Liver (tissue), 9 donors: ENCODE data around the gene MEAK7. TPM values are rescaled to one million over a fixed set of nuclear protein-coding genes. Genes with fewer than 3 reads are reported as not detected.

Experiments
- DNase-seq: peaks from one replicate; pipeline ENCODE4 v3.0.0-alpha.2; 2017; ENCODE audit warnings: low spot score
- H3K27ac ChIP-seq, 2 donors: one replicate each; pipeline ENCODE4 v1.7.0; 2013; ENCODE audit warnings: inconsistent platforms in 2 of 2, low read length in 2 of 2, control low read depth in 1 of 2, low read depth in 1 of 2, mild to moderate bottlenecking in 1 of 2
- H3K27me3 ChIP-seq, 4 donors: one replicate each; pipeline versions ENCODE4 v1.6.1 to v1.7.0; 2013; ENCODE audit warnings: low read length in 3 of 4, inconsistent platforms in 1 of 4, mild to moderate bottlenecking in 1 of 4, moderate library complexity in 1 of 4; ENCODE audit not compliant: control insufficient read depth in 4 of 4, insufficient read depth in 4 of 4
- H3K36me3 ChIP-seq, 4 donors: one replicate each; pipeline versions ENCODE4 v1.6.1 to v1.7.0; 2013; ENCODE audit warnings: low read length in 3 of 4, mild to moderate bottlenecking in 3 of 4, low read depth in 1 of 4, moderate library complexity in 1 of 4; ENCODE audit not compliant: control insufficient read depth in 4 of 4, insufficient read depth in 3 of 4
- H3K4me1 ChIP-seq, 4 donors: one replicate each; pipeline versions ENCODE4 v1.6.1 to v1.7.0; 2013; ENCODE audit warnings: low read length in 3 of 4, mild to moderate bottlenecking in 3 of 4, moderate library complexity in 1 of 4; ENCODE audit not compliant: control insufficient read depth in 4 of 4, insufficient read depth in 4 of 4
- H3K4me3 ChIP-seq, 3 donors: one replicate each; pipeline versions ENCODE4 v1.6.1 to v1.7.0; 2013; ENCODE audit warnings: low read length in 3 of 3, control low read depth in 1 of 3, low read depth in 1 of 3, mild to moderate bottlenecking in 1 of 3
- H3K9ac ChIP-seq, 2 donors: one replicate each; pipeline ENCODE4 v1.7.0; 2013; ENCODE audit warnings: low read length in 2 of 2, mild to moderate bottlenecking in 2 of 2, moderate library complexity in 2 of 2, control low read depth in 1 of 2, low read depth in 1 of 2
- H3K9me3 ChIP-seq, 4 donors: one replicate each; pipeline versions ENCODE4 v1.6.1 to v1.7.0; 2013; ENCODE audit warnings: low read length in 3 of 4; ENCODE audit not compliant: control insufficient read depth in 4 of 4
- FOXA1 ChIP-seq: IDR thresholded peaks from 2 replicates; pipeline ENCODE4 v1.6.1; 2016; ENCODE audit warnings: antibody characterized with exemption
- FOXA2 ChIP-seq: IDR thresholded peaks from 2 replicates; pipeline ENCODE4 v1.6.1; 2016; ENCODE audit warnings: antibody characterized with exemption
- GABPA ChIP-seq, 2 donors: IDR thresholded peaks in 1 of 2; conservative IDR thresholded peaks in 1 of 2; 2 replicates each; pipeline ENCODE4 v1.6.1; 2016; ENCODE audit warnings: antibody characterized with exemption in 2 of 2, mild to moderate bottlenecking in 1 of 2, moderate library complexity in 1 of 2
- HNF4A ChIP-seq, 2 donors: conservative IDR thresholded peaks; 2 replicates each; pipeline ENCODE4 v1.6.1; 2016; ENCODE audit warnings: antibody characterized with exemption in 2 of 2, mild to moderate bottlenecking in 2 of 2
- JUND ChIP-seq, 2 donors: IDR thresholded peaks; 2 replicates each; pipeline ENCODE4 v1.6.1; 2016; ENCODE audit warnings: antibody characterized with exemption in 2 of 2
- RAD21 ChIP-seq, 2 donors: IDR thresholded peaks; 2 replicates each; pipeline ENCODE4 v1.6.1; 2016; ENCODE audit warnings: antibody characterized with exemption in 2 of 2, mild to moderate bottlenecking in 2 of 2
- RXRA ChIP-seq, 2 donors: IDR thresholded peaks; 2 replicates each; pipeline ENCODE4 v1.6.1; 2017 to 2018; ENCODE audit warnings: antibody characterized with exemption in 2 of 2, mild to moderate bottlenecking in 1 of 2
- SP1 ChIP-seq: IDR thresholded peaks from 2 replicates; pipeline ENCODE4 v1.6.1; 2018; ENCODE audit warnings: antibody characterized with exemption, mild to moderate bottlenecking
- TAF1 ChIP-seq: conservative IDR thresholded peaks from 2 replicates; pipeline ENCODE4 v1.6.1; 2016; ENCODE audit warnings: antibody characterized with exemption, mild to moderate bottlenecking
- WGBS: extraction: QIAGEN DNeasy Blood & Tissue Kit; methylation state at CpG from one replicate; pipeline ENCODE4 v1.1.7; 2013; 5-methylcytosine and 5-hydroxymethylcytosine counted together
- polyA plus RNA-seq, 2 donors: library from polyadenylated mRNA; stranded (reverse) in 1 of 2; unstranded in 1 of 2; fragments of 200-250 nt in 1 of 2; fragments of >200 nt in 1 of 2; fragmentation: Nextera tagmentation in 1 of 2; extraction: Ambion mirVana in 1 of 2; gene quantifications; one replicate each; pipeline versions ENCODE4 v1.2.1 to v1.2.3, GENCODE V29; 2013 to 2015
- total RNA-seq, 2 donors: library from RNA; depleted of rRNA; stranded (reverse); fragments of >200 nt; gene quantifications; one replicate each; pipeline ENCODE4 v1.2.3, GENCODE V29; 2014
- TF ChIP-seq, protein P1 (sequence below): IDR thresholded peaks from 2 replicates; pipeline ENCODE4 v1.6.1; 2016; ENCODE audit warnings: antibody characterized with exemption, mild to moderate bottlenecking
- TF ChIP-seq, protein P2 (sequence below): IDR thresholded peaks from 2 replicates; pipeline ENCODE4 v1.6.1; 2016; ENCODE audit warnings: antibody characterized with exemption
- donor health status: healthy.
- donor health status: healthy.
- donor health status: healthy.
- donor health status: healthy.
- donor health status: healthy.

The MEAK7 gene, protein sequence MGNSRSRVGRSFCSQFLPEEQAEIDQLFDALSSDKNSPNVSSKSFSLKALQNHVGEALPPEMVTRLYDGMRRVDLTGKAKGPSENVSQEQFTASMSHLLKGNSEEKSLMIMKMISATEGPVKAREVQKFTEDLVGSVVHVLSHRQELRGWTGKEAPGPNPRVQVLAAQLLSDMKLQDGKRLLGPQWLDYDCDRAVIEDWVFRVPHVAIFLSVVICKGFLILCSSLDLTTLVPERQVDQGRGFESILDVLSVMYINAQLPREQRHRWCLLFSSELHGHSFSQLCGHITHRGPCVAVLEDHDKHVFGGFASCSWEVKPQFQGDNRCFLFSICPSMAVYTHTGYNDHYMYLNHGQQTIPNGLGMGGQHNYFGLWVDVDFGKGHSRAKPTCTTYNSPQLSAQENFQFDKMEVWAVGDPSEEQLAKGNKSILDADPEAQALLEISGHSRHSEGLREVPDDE
- total RNA-seq (1 to 10 TPM; 2.8 to 4.0 TPM), polyA plus RNA-seq (1 to 10 TPM; 1.3 to 1.6 TPM)

DNA sequence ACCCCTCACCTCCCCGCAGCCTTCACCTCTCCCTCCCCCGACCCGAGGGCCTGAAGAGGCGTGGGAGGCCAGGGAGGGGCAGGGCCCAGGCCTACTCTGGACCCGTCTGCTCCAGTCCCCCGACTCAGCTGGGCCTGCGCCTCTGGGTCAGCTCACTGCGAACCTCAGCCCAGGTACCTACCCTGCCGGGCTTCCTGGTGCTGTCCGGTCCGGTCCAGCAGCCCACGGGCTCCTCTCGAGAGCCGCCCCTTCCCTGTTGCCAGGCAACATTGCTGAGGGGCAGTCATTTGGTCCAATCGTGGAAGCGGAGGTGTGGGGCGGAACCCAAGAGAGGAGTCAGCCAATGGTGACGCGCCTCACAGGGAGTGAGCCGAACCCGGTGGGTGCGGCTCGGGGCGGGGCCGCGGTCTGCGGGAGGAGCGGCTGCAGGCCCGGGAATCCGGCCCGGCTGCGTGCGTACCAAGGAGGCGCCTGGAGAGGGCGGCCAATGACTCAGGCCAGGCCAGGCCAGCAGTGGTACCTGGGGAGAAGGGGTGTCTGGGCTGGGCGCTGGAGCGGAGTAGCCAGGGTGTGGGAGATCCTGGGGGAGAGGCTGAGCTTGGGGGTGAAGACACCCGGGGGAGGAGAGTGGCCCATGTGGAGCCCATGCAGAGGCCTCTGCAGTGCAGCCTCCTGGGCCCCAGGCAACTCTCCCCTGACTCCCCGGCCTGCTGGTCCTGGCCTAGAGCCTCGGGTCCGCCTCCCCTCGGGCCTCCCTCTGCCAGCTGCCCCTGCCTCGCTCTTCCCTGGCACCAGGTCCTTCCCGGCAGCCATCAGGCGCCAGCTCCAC is at the start of gene MEAK7:
TSS of gene MEAK7 (minus strand) at position 240 of the 829 bp plus-strand sequence. CDS start 6,573 bp downstream, outside the sequence.
- Histone ChIP-seq H3K36me3 (no peaks in the 10 kb centered on the region), H3K9ac (no peak within 1 kb of the TSS), H3K27ac (peak within 1 kb of the TSS in 1 of 2 donors; percentile 16), H3K4me1 (peaks cover 2 to 16% (median 10%) of the 10 kb centered on the region in 4 donors), H3K4me3 (peak within 1 kb of the TSS; percentile 62 to 79 (median 67)), H3K27me3 (no peaks in the 10 kb centered on the region), H3K9me3 (no peaks in the 10 kb centered on the region)
- 9% methylated on average over 45 of the region's 45 CpGs for WGBS
- DNase-seq: peak; percentile 98
- no peak for TF ChIP-seq GABPA (IDR thresholded peaks at IDR 0.05 in 1 of 2, conservative IDR thresholded peaks at IDR 0.05 in 1 of 2)
- TF ChIP-seq JUND (IDR thresholded peaks at IDR 0.05): peak in 1 of 2 donors; percentile 59
- peak; percentile 96 for TF ChIP-seq SP1
- TF ChIP-seq, protein P1, sequence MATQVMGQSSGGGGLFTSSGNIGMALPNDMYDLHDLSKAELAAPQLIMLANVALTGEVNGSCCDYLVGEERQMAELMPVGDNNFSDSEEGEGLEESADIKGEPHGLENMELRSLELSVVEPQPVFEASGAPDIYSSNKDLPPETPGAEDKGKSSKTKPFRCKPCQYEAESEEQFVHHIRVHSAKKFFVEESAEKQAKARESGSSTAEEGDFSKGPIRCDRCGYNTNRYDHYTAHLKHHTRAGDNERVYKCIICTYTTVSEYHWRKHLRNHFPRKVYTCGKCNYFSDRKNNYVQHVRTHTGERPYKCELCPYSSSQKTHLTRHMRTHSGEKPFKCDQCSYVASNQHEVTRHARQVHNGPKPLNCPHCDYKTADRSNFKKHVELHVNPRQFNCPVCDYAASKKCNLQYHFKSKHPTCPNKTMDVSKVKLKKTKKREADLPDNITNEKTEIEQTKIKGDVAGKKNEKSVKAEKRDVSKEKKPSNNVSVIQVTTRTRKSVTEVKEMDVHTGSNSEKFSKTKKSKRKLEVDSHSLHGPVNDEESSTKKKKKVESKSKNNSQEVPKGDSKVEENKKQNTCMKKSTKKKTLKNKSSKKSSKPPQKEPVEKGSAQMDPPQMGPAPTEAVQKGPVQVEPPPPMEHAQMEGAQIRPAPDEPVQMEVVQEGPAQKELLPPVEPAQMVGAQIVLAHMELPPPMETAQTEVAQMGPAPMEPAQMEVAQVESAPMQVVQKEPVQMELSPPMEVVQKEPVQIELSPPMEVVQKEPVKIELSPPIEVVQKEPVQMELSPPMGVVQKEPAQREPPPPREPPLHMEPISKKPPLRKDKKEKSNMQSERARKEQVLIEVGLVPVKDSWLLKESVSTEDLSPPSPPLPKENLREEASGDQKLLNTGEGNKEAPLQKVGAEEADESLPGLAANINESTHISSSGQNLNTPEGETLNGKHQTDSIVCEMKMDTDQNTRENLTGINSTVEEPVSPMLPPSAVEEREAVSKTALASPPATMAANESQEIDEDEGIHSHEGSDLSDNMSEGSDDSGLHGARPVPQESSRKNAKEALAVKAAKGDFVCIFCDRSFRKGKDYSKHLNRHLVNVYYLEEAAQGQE: peak; percentile 16
- TF ChIP-seq FOXA1: no peak

DNA sequence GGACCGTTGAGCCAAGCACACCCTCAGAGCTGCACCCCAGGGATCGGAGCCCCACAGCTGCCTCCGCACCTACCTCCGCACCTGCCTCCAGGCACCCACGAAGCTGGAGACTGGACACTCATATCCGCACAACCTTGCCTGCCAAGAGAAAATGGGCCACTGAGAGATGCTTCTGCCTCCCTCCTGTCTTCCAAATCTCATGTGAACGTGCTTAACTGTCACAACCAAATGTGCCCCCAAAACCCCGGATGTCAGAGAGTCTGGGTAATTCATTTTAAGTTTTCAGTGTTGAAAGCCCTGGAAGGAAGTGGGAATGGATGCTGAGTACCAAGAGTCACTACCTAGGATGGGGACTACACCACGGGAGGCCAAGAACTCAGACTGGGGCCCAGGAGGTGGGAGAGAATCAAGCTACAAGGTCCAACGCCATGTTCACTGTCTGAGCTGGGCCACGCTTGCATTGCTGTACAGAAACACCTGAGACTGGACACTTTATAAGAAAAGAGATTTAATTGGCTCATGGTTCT is 49.5 kb upstream of the MEAK7 start:
- no peaks in the 10 kb centered on the region for H3K4me1 ChIP-seq
- no peak for TF ChIP-seq RXRA (IDR thresholded peaks at IDR 0.05)
- TF ChIP-seq TAF1: no peak
- TF ChIP-seq, protein P2, sequence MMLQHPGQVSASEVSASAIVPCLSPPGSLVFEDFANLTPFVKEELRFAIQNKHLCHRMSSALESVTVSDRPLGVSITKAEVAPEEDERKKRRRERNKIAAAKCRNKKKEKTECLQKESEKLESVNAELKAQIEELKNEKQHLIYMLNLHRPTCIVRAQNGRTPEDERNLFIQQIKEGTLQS: no peak
- no peak for TF ChIP-seq FOXA2
- no peak for TF ChIP-seq HNF4A (conservative IDR thresholded peaks at IDR 0.05)
- no peak for TF ChIP-seq JUND (IDR thresholded peaks at IDR 0.05)
- no peak for TF ChIP-seq RAD21 (IDR thresholded peaks at IDR 0.05)
- TF ChIP-seq, protein P1: no peak
- peaks cover 0 to 5% (median 0%) of the 10 kb centered on the region in 4 donors for H3K27me3 ChIP-seq
- WGBS: 87% methylated on average over 11 of the region's 11 CpGs
- no peak overlapping the region for H3K9ac ChIP-seq
- no peak overlapping the region for H3K4me3 ChIP-seq
- H3K27ac ChIP-seq: no peak overlapping the region
- no peaks in the 10 kb centered on the region for H3K36me3 ChIP-seq
- H3K9me3 ChIP-seq: no peaks in the 10 kb centered on the region
- DNase-seq: no peak
